ENCODE measurements around the gene MXD4. TPM values are rescaled to one million over a fixed set of nuclear protein-coding genes. Genes with fewer than 3 reads are reported as not detected.
"Not testable (repeated sequence)": the region's sequence is repeated elsewhere in the genome, so short reads cannot be mapped to it uniquely, and the experiment has no call there.

Gene MXD4
- polyA plus RNA-seq, 1 experiment, result 46.0 TPM

GRCh38 chr4:2275546-2276251 lies 13.8 kb upstream of the MXD4 start:
- no peak for TF ChIP-seq CTCF (IDR thresholded peaks at IDR 0.05; ENCODE audit: low read depth, low read length)
- no peak overlapping the region for H3K4me3 ChIP-seq (ENCODE audit: low read depth, low read length)

GRCh38 chr4:2275044-2275397 lies 13.1 kb upstream of the MXD4 start:
- DNase-seq (ENCODE audit: low read depth, low spot score); H3K27me3 ChIP-seq (ENCODE audit: control insufficient read depth, insufficient read depth, low read length); H3K4me3 ChIP-seq (ENCODE audit: low read depth, low read length); POLR2A ChIA-PET; CTCF ChIA-PET; H3K27ac ChIP-seq (ENCODE audit: low read depth, low read length); H3K9me3 ChIP-seq (ENCODE audit: control insufficient read depth, insufficient read depth, low read length): not testable (repeated sequence)

More at GRCh38 chr4:2275546-2276251, 13.8 kb upstream of the MXD4 start:
- POLR2A ChIA-PET, result no interaction called here
- peaks cover 8% of the 10 kb centered on the region for H3K27me3 ChIP-seq (ENCODE audit: control insufficient read depth, insufficient read depth, low read length)
- no peak overlapping the region for H3K27ac ChIP-seq (ENCODE audit: low read depth, low read length)
- CTCF ChIA-PET, result no interaction called here
- DNase-seq (ENCODE audit: low read depth, low spot score), result no peak
- H3K9me3 ChIP-seq (ENCODE audit: control insufficient read depth, insufficient read depth, low read length), result no peaks in the 10 kb centered on the region; the same call in 1 of the 2 replicates

GRCh38 chr4:2274320-2275043 lies 12.6 kb upstream of the MXD4 start:
- Histone ChIP-seq H3K9me3 (ENCODE audit: control insufficient read depth, insufficient read depth, low read length) (no peaks in the 10 kb centered on the region; the same call in 1 of the 2 replicates), H3K27me3 (ENCODE audit: control insufficient read depth, insufficient read depth, low read length) (peaks cover 5% of the 10 kb centered on the region), H3K27ac (ENCODE audit: low read depth, low read length) (no peak overlapping the region), H3K4me3 (ENCODE audit: low read depth, low read length) (no peak overlapping the region)
- no peak for TF ChIP-seq CTCF (IDR thresholded peaks at IDR 0.05; ENCODE audit: low read depth, low read length)
- ChIA-PET CTCF (no interaction called here), POLR2A (interaction anchor here (1.6 kb wide), 1 partner anchor 12 kb away, joined by 4 read pairs; the partner anchor contains the start of gene MXD4)
- no peak for DNase-seq (ENCODE audit: low read depth, low spot score)

- ChIA-PET POLR2A (interaction anchor here (1.6 kb wide), 1 partner anchor 11 kb away, joined by 4 read pairs; the partner anchor contains the start of gene MXD4), CTCF (no interaction called here)
- H3K9me3 ChIP-seq (ENCODE audit: control insufficient read depth, insufficient read depth, low read length), result no peaks in the 10 kb centered on the region; the same call in 1 of the 2 replicates
- H3K27ac ChIP-seq (ENCODE audit: low read depth, low read length), result no peak overlapping the region
- no peak for TF ChIP-seq CTCF (IDR thresholded peaks at IDR 0.05; ENCODE audit: low read depth, low read length)
- H3K4me3 ChIP-seq (ENCODE audit: low read depth, low read length), result no peak overlapping the region
- H3K27me3 ChIP-seq (ENCODE audit: control insufficient read depth, insufficient read depth, low read length), result peaks cover 5% of the 10 kb centered on the region
- DNase-seq (ENCODE audit: low read depth, low spot score), result no peak
Observed at GRCh38 chr4:2273657-2274319, 11.9 kb upstream of the MXD4 start.

- no peaks in the 10 kb centered on the region; the same call in 1 of the 2 replicates for H3K9me3 ChIP-seq (ENCODE audit: control insufficient read depth, insufficient read depth, low read length)
- POLR2A ChIA-PET, result interaction anchor here (1.6 kb wide), 1 partner anchor 11 kb away, joined by 4 read pairs; the partner anchor contains the start of gene MXD4
- H3K27me3 ChIP-seq (ENCODE audit: control insufficient read depth, insufficient read depth, low read length), result peaks cover 5% of the 10 kb centered on the region
- H3K4me3 ChIP-seq (ENCODE audit: low read depth, low read length), result no peak overlapping the region
- CTCF ChIA-PET, result no interaction called here
- no peak for TF ChIP-seq CTCF (IDR thresholded peaks at IDR 0.05; ENCODE audit: low read depth, low read length)
- no peak for DNase-seq (ENCODE audit: low read depth, low spot score)
- H3K27ac ChIP-seq (ENCODE audit: low read depth, low read length), result no peak overlapping the region
Observed at GRCh38 chr4:2273221-2273620, 11.3 kb upstream of the MXD4 start.

All from AG04450 (cell line).